HG02870 (cell line): ENCODE measurements around the gene LCN9.

Source experiments
- ATAC-seq: cut with Tn5 transposase; IDR thresholded peaks from one replicate; pipeline ENCODE4 v1.9.1; 2021; ENCODE audit warnings: mild to moderate bottlenecking, moderate library complexity; ENCODE audit not compliant: unreplicated experiment

Gene LCN9

GRCh38 chr9:135696446-135696845, 33.3 kb downstream of the LCN9 start:
- ATAC-seq = no peak

- no peak for ATAC-seq
Observed at GRCh38 chr9:135697226-135697625, 34.1 kb downstream of the LCN9 start.

GRCh38 chr9:135698236-135698635, 35.1 kb downstream of the LCN9 start:
- no peak for ATAC-seq

GRCh38 chr9:135698767-135699166, 35.7 kb downstream of the LCN9 start:
- no peak for ATAC-seq

GRCh38 chr9:135699440-135699839, 36.3 kb downstream of the LCN9 start, which contains the start of gene SOHLH1:
TSS of gene SOHLH1 (minus strand) at chr9:135699481. CDS start at chr9:135699467, 14 bp downstream.
- ATAC-seq = no peak

- ATAC-seq = no peak
Observed at GRCh38 chr9:135700525-135700924, 37.4 kb downstream of the LCN9 start.

- no peak for ATAC-seq
Observed at GRCh38 chr9:135701067-135701958, 38.2 kb downstream of the LCN9 start.

GRCh38 chr9:135701959-135702721, 39.0 kb downstream of the LCN9 start, which contains the start of gene KCNT1:
TSS of gene KCNT1 (plus strand) at chr9:135702185. CDS start at chr9:135702259, 74 bp downstream.
- ATAC-seq = no peak

- ATAC-seq = no peak
Observed at GRCh38 chr9:135703726-135704125, 40.6 kb downstream of the LCN9 start.

- no peak for ATAC-seq
Observed at GRCh38 chr9:135704483-135704882, 41.4 kb downstream of the LCN9 start.

- no peak for ATAC-seq
Observed at GRCh38 chr9:135705376-135705775, 42.3 kb downstream of the LCN9 start.

GRCh38 chr9:135706288-135706687, 43.2 kb downstream of the LCN9 start:
- ATAC-seq = no peak

GRCh38 chr9:135707252-135708138, 44.4 kb downstream of the LCN9 start:
- no peak for ATAC-seq

GRCh38 chr9:135708164-135708563, 45.1 kb downstream of the LCN9 start:
- ATAC-seq = no peak

GRCh38 chr9:135711391-135711790, 48.3 kb downstream of the LCN9 start:
- ATAC-seq = no peak

GRCh38 chr9:135711881-135712280, 48.8 kb downstream of the LCN9 start:
- ATAC-seq = no peak

- ATAC-seq = no peak
Observed at GRCh38 chr9:135712613-135713295, 49.6 kb downstream of the LCN9 start.

- ATAC-seq = no peak
Observed at GRCh38 chr9:135714242-135715055, 51.3 kb downstream of the LCN9 start.

- ATAC-seq = no peak
Observed at GRCh38 chr9:135715056-135715595, 52.0 kb downstream of the LCN9 start.
